Thyroid gland (tissue), 4 donors: ENCODE results near the gene UGT1A10. TPM values are rescaled to one million over a fixed set of nuclear protein-coding genes. Genes with fewer than 3 reads are reported as not detected.
A peak's percentile ranks its signal among the peaks of the same experiment; 100 is the strongest.

Source experiments
- DNase-seq, 2 donors: peaks; one replicate each; pipeline ENCODE4 v3.0.0-alpha.2; 2019
- H3K27ac ChIP-seq, 3 donors: fragments of 200-600 bp; sonication (generic); 1 replicate in 2 of 3; 2 replicates in 1 of 3; pipeline ENCODE4 v1.5.1; 2016 to 2019; ENCODE audit warnings: mild to moderate bottlenecking in 1 of 3, moderate library complexity in 1 of 3
- H3K27me3 ChIP-seq: fragments of 200-600 bp; sonication (generic); one replicate; pipeline ENCODE4 v1.5.1; 2019
- H3K36me3 ChIP-seq, 2 donors: fragments of 200-600 bp; sonication (generic); one replicate each; pipeline ENCODE4 v1.5.1; 2016 to 2019
- H3K4me1 ChIP-seq, 2 donors: fragments of 200-600 bp; sonication (generic); one replicate each; pipeline ENCODE4 v1.5.1; 2017 to 2019
- H3K4me3 ChIP-seq, 3 donors: fragments of 200-600 bp; sonication (generic); replicated peaks in 1 of 3; 1 replicate in 2 of 3; 2 replicates in 1 of 3; pipeline ENCODE4 v1.5.1; 2016; ENCODE audit warnings: mild to moderate bottlenecking in 1 of 3
- H3K9me3 ChIP-seq: fragments of 200-600 bp; sonication (generic); one replicate; pipeline ENCODE4 v1.5.1; 2017
- POLR2A ChIP-seq, 2 donors: fragments of 450-650 bp; IDR thresholded peaks; one replicate each; pipeline ENCODE4 v1.6.1; 2017; ENCODE audit warnings: antibody characterized with exemption in 2 of 2, mild to moderate bottlenecking in 2 of 2, moderate library complexity in 1 of 2
- WGBS, 2 donors: methylation state at CpG; one replicate each; pipeline ENCODE4 v1.1.5; 2017; 5-methylcytosine and 5-hydroxymethylcytosine counted together
- intact Hi-C: fragments of 100-400 bp; cut with DNase I; formaldehyde crosslinking; loops from one replicate; pipeline ENCODE4 v1.15.1; 2023
- total RNA-seq, 4 donors: library from RNA; depleted of rRNA; stranded (reverse); fragments of >200 nt; gene quantifications; one replicate each; pipeline ENCODE4 v1.2.3, GENCODE V29; 2016
- TF ChIP-seq, protein P1 (sequence below), 6 experiments: fragments of 200-600 bp in 3 of 6; fragments of 450-650 bp in 3 of 6; sonication (generic) in 3 of 6; IDR thresholded peaks; one replicate each; pipeline ENCODE4 v1.5.1; 2016 to 2019; ENCODE audit warnings: antibody characterized with exemption in 6 of 6, mild to moderate bottlenecking in 2 of 6, inconsistent platforms in 1 of 6, moderate library complexity in 1 of 6

Gene UGT1A10
- total RNA-seq, 4 donors from 2014 or later = 0.27 TPM; not detected in 3

DNA sequence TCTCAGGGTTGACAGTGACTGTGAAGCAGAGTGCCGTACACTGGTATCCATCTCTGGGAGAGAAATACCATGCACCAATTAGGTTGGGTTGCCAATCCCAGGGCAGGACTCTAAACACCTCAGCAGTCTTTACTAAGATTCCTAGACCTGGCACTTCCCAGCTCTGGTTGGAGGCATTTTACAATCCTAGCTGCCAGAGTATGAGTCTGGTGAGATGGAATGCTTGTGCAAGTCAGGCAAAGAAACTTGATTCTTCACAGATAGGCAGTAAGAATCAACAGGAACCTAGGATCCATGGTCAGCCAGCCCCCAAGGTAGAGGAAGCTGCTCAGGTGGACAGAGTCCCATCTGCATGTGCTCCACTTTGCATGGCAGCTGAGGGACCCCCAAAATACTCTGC lies 70.5 kb downstream of the UGT1A10 start:
- intact Hi-C loops = no loop called here
- no peaks in the 10 kb centered on the region for H3K36me3 ChIP-seq
- 54 to 85% methylated on average over 1 of the region's 1 CpG for WGBS, 2 donors
- peaks cover 14 to 21% of the 10 kb centered on the region in 2 donors for H3K4me1 ChIP-seq
- TF ChIP-seq, protein P1, sequence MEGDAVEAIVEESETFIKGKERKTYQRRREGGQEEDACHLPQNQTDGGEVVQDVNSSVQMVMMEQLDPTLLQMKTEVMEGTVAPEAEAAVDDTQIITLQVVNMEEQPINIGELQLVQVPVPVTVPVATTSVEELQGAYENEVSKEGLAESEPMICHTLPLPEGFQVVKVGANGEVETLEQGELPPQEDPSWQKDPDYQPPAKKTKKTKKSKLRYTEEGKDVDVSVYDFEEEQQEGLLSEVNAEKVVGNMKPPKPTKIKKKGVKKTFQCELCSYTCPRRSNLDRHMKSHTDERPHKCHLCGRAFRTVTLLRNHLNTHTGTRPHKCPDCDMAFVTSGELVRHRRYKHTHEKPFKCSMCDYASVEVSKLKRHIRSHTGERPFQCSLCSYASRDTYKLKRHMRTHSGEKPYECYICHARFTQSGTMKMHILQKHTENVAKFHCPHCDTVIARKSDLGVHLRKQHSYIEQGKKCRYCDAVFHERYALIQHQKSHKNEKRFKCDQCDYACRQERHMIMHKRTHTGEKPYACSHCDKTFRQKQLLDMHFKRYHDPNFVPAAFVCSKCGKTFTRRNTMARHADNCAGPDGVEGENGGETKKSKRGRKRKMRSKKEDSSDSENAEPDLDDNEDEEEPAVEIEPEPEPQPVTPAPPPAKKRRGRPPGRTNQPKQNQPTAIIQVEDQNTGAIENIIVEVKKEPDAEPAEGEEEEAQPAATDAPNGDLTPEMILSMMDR (IDR thresholded peaks at IDR 0.05) = no peak
- no peak for TF ChIP-seq POLR2A (IDR thresholded peaks at IDR 0.05)
- peak overlapping the region; percentile 55 to 84 (median 77) for H3K27ac ChIP-seq
- H3K27me3 ChIP-seq = no peaks in the 10 kb centered on the region
- no peaks in the 10 kb centered on the region for H3K9me3 ChIP-seq
- H3K4me3 ChIP-seq = no peak overlapping the region
- DNase-seq = no peak

DNA sequence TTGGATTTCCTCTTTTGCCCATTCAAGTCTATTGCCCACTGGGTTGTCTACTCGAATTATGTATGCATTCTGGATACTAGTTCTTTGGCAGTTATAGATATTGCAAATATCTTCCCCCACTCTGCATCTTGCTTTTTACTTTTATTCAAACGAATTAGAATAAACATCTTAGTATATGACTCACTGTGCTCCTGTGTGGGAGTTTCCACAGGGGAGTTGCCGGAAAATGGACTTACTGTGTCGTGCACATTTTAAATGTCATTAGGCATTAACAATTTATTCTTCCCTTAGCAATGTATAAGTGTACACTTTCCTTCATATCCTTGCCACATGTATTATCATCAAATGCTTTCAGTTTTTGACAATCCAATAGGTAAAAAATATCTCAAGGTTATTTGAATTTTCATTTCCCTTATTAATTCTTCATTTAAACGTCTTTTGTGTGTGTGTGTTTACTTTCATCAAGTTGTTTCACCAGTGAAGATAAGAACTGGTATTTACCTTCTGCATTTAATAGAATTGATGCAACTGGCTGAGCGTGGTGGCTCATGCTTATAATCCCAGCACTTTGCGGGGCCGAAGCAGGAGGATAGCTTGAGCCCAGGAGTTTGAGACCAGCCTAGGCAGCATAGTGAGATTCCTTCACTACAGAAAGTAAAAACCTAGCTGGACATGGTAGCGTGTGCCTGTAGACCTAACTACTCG lies 71.8 kb downstream of the UGT1A10 start:
- 79 to 87% methylated on average over 10 of the region's 10 CpGs for WGBS, 2 donors
- Histone ChIP-seq H3K27me3 (no peaks in the 10 kb centered on the region), H3K9me3 (no peaks in the 10 kb centered on the region), H3K4me1 (peaks cover 14 to 21% of the 10 kb centered on the region in 2 donors), H3K27ac (no peak overlapping the region), H3K4me3 (no peak overlapping the region), H3K36me3 (no peaks in the 10 kb centered on the region)
- TF ChIP-seq, protein P1 (IDR thresholded peaks at IDR 0.05) = no peak
- TF ChIP-seq POLR2A (IDR thresholded peaks at IDR 0.05) = no peak
- intact Hi-C loops = no loop called here
- no peak for DNase-seq

DNA sequence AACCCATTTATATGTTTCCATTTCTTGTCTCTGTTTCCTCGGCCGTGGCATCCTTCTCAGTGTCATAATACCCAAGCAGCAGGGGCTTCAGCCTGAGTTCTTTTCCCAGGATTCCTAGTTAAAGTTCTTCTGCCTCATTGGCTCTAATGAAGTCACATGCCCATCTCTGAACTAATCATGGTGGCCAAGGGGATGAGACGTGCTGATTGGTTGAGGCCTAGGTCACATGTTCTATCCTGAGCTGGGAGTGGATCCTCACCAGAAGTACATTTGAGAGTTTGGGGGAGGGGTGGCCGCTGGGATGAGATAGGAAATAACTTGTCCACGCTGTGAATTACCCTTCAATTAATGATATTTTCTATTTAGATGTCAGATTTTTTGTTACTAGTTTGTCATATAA lies 72.7 kb downstream of the UGT1A10 start:
- 80 to 88% methylated on average over 5 of the region's 5 CpGs for WGBS, 2 donors
- TF ChIP-seq, protein P1 (IDR thresholded peaks at IDR 0.05) = no peak
- no peak for TF ChIP-seq POLR2A (IDR thresholded peaks at IDR 0.05)
- DNase-seq = no peak
- H3K9me3 ChIP-seq = no peaks in the 10 kb centered on the region
- no peaks in the 10 kb centered on the region for H3K27me3 ChIP-seq
- peaks cover 14 to 21% of the 10 kb centered on the region in 2 donors for H3K4me1 ChIP-seq
- no peak overlapping the region for H3K27ac ChIP-seq
- H3K4me3 ChIP-seq = no peak overlapping the region
- intact Hi-C loops = no loop called here
- no peaks in the 10 kb centered on the region for H3K36me3 ChIP-seq

DNA sequence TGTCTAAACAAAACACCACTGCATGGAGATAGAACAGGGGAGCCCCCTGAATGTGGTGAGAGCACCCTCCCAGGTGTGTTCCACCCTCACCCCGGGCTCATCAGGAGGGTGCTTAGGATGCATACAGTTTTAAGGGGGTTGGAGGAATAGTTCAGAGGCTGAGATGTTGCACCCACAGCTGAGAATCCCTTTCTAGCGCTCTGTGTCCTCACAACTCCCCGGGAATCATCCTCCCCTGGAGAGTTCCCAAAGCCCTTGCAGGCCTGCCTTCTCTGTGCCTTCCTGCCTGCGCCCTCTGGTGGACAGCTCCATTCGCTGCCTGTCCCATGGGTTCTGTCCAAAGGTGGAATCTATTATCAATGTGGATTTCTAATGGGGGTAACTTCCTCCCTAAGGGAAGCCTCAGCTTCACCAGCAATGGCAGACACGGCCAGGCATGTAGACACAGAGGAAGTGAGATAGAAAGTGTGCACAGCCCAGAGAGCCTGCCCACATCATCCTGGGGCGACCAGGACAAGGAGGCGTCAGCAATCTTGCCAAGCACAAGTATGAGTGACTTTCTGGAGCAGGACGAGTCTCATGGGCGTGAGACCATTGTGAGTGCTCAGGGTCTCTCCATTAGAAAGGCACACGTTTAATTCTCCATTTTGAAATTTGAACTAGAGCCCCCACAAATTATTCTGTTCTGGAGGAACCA lies 75.2 kb downstream of the UGT1A10 start:
- H3K36me3 ChIP-seq = no peaks in the 10 kb centered on the region
- TF ChIP-seq, protein P1 (IDR thresholded peaks at IDR 0.05) = peak; percentile 74 to 90 (median 84)
- TF ChIP-seq POLR2A (IDR thresholded peaks at IDR 0.05) = no peak
- peaks cover 5 to 8% of the 10 kb centered on the region in 2 donors for H3K4me1 ChIP-seq
- H3K27ac ChIP-seq = no peak overlapping the region
- 36 to 40% methylated on average over 10 to 11 of the region's 11 CpGs for WGBS, 2 donors
- H3K9me3 ChIP-seq = no peaks in the 10 kb centered on the region
- no peaks in the 10 kb centered on the region for H3K27me3 ChIP-seq
- H3K4me3 ChIP-seq = no peak overlapping the region
- intact Hi-C loops = no loop called here
- DNase-seq = peak; percentile 87 to 94
